ENCODE results near the gene GFOD1. TPM values are rescaled to one million over a fixed set of nuclear protein-coding genes. Genes with fewer than 3 reads are reported as not detected.
A peak's percentile ranks its signal among the peaks of the same experiment; 100 is the strongest.

Gene GFOD1
- total RNA-seq, 2 donors from 2014 or later = 3.3 to 5.2 TPM

- Mint-ChIP-seq H3K4me3 (no peak overlapping the region), H3K9me3 (no peaks in the 10 kb centered on the region), H3K27ac (no peak overlapping the region), H3K27me3 (ENCODE audit: low read depth) (no peaks in the 10 kb centered on the region), H3K4me1 (ENCODE audit: low read depth) (peaks cover under 1% of the 10 kb centered on the region), H3K36me3 (ENCODE audit: insufficient read depth in 2 of 2) (no peaks in the 10 kb centered on the region)
- no peak for ATAC-seq (replicated peaks in 1 of 2)
- DNase-seq = no peak
These were observed 119.2 kb downstream of the GFOD1 start for GRCh38 chr6:13368079-13368730.

- Mint-ChIP-seq H3K27me3 (ENCODE audit: low read depth) (no peaks in the 10 kb centered on the region), H3K4me1 (ENCODE audit: low read depth) (no peaks in the 10 kb centered on the region), H3K4me3 (no peak overlapping the region), H3K27ac (no peak overlapping the region), H3K36me3 (ENCODE audit: insufficient read depth in 2 of 2) (no peaks in the 10 kb centered on the region), H3K9me3 (no peaks in the 10 kb centered on the region)
- DNase-seq (no peak), ATAC-seq (replicated peaks in 1 of 2) (no peak)
These were observed 120.0 kb downstream of the GFOD1 start for GRCh38 chr6:13367396-13367795.

GRCh38 chr6:13365320-13365719 lies 122.1 kb downstream of the GFOD1 start:
- Mint-ChIP-seq H3K9me3 (no peaks in the 10 kb centered on the region), H3K36me3 (ENCODE audit: insufficient read depth in 2 of 2) (no peaks in the 10 kb centered on the region)
- no peak for ATAC-seq (replicated peaks in 1 of 2)

GRCh38 chr6:13364842-13365241 lies 122.6 kb downstream of the GFOD1 start:
- Mint-ChIP-seq H3K36me3 (ENCODE audit: insufficient read depth in 2 of 2) (no peaks in the 10 kb centered on the region), H3K27ac (no peak overlapping the region), H3K27me3 (ENCODE audit: low read depth) (no peaks in the 10 kb centered on the region), H3K4me3 (no peak overlapping the region), H3K9me3 (no peaks in the 10 kb centered on the region), H3K4me1 (ENCODE audit: low read depth) (no peaks in the 10 kb centered on the region)
- ATAC-seq (replicated peaks in 1 of 2) (no peak), DNase-seq (no peak)

More at GRCh38 chr6:13365320-13365719, 122.1 kb downstream of the GFOD1 start:
- DNase-seq = no peak
- Mint-ChIP-seq H3K4me3 (no peak overlapping the region), H3K4me1 (ENCODE audit: low read depth) (no peaks in the 10 kb centered on the region), H3K27me3 (ENCODE audit: low read depth) (no peaks in the 10 kb centered on the region), H3K27ac (no peak overlapping the region)

GRCh38 chr6:13362412-13362811 lies 125.0 kb downstream of the GFOD1 start:
- H3K4me1 Mint-ChIP-seq (ENCODE audit: low read depth) = peaks cover 16% of the 10 kb centered on the region
- no peak for DNase-seq
- H3K4me3 Mint-ChIP-seq = no peak overlapping the region
- no peaks in the 10 kb centered on the region for H3K27me3 Mint-ChIP-seq (ENCODE audit: low read depth)
- ATAC-seq (replicated peaks in 1 of 2) = no peak
- H3K9me3 Mint-ChIP-seq = no peaks in the 10 kb centered on the region
- H3K36me3 Mint-ChIP-seq (ENCODE audit: insufficient read depth in 2 of 2) = no peaks in the 10 kb centered on the region
- H3K27ac Mint-ChIP-seq = no peak overlapping the region

- Mint-ChIP-seq H3K36me3 (ENCODE audit: insufficient read depth in 2 of 2) (no peaks in the 10 kb centered on the region), H3K27me3 (ENCODE audit: low read depth) (no peaks in the 10 kb centered on the region), H3K4me1 (ENCODE audit: low read depth) (peaks cover 31% of the 10 kb centered on the region), H3K27ac (no peak overlapping the region), H3K9me3 (no peaks in the 10 kb centered on the region), H3K4me3 (no peak overlapping the region)
- ATAC-seq (replicated peaks in 1 of 2) = no peak
- no peak for DNase-seq
These were observed 126.5 kb downstream of the GFOD1 start for GRCh38 chr6:13360671-13361540.

GRCh38 chr6:13359287-13359686 lies 128.1 kb downstream of the GFOD1 start:
- H3K4me1 Mint-ChIP-seq (ENCODE audit: low read depth) = peaks cover 47% of the 10 kb centered on the region
- no peak overlapping the region for H3K4me3 Mint-ChIP-seq
- no peaks in the 10 kb centered on the region for H3K9me3 Mint-ChIP-seq
- ATAC-seq (replicated peaks in 1 of 2) = no peak
- no peak overlapping the region for H3K27ac Mint-ChIP-seq
- no peaks in the 10 kb centered on the region for H3K27me3 Mint-ChIP-seq (ENCODE audit: low read depth)
- no peaks in the 10 kb centered on the region for H3K36me3 Mint-ChIP-seq (ENCODE audit: insufficient read depth in 2 of 2)
- DNase-seq = no peak

GRCh38 chr6:13358511-13358910 lies 128.9 kb downstream of the GFOD1 start:
- Mint-ChIP-seq H3K4me1 (ENCODE audit: low read depth) (peaks cover 55% of the 10 kb centered on the region), H3K9me3 (no peaks in the 10 kb centered on the region), H3K27me3 (ENCODE audit: low read depth) (no peaks in the 10 kb centered on the region), H3K27ac (no peak overlapping the region), H3K4me3 (no peak overlapping the region), H3K36me3 (ENCODE audit: insufficient read depth in 2 of 2) (no peaks in the 10 kb centered on the region)
- no peak for DNase-seq
- ATAC-seq (replicated peaks in 1 of 2) = no peak

- Mint-ChIP-seq H3K27ac (no peak overlapping the region), H3K27me3 (ENCODE audit: low read depth) (no peaks in the 10 kb centered on the region), H3K9me3 (no peaks in the 10 kb centered on the region), H3K4me3 (peak overlapping the region; percentile 8 to 85), H3K36me3 (ENCODE audit: insufficient read depth in 2 of 2) (no peaks in the 10 kb centered on the region), H3K4me1 (ENCODE audit: low read depth) (peaks cover 60% of the 10 kb centered on the region)
- no peak for ATAC-seq (replicated peaks in 1 of 2)
- DNase-seq = no peak
These were observed 129.8 kb downstream of the GFOD1 start for GRCh38 chr6:13357551-13358075.

GRCh38 chr6:13355999-13356785 lies 131.2 kb downstream of the GFOD1 start:
- Mint-ChIP-seq H3K27ac (peak overlapping the region; percentile 95), H3K36me3 (ENCODE audit: insufficient read depth in 2 of 2) (no peaks in the 10 kb centered on the region), H3K9me3 (no peaks in the 10 kb centered on the region), H3K27me3 (ENCODE audit: low read depth) (no peaks in the 10 kb centered on the region), H3K4me3 (peak overlapping the region; percentile 85 to 88), H3K4me1 (ENCODE audit: low read depth) (peaks cover 60% of the 10 kb centered on the region)
- DNase-seq (peak; percentile 47 to 50), ATAC-seq (replicated peaks in 1 of 2) (peak; percentile 90 to 91)

- peak overlapping the region; percentile 85 to 88 for H3K4me3 Mint-ChIP-seq
- H3K4me1 Mint-ChIP-seq (ENCODE audit: low read depth) = peaks cover 60% of the 10 kb centered on the region
- no peaks in the 10 kb centered on the region for H3K36me3 Mint-ChIP-seq (ENCODE audit: insufficient read depth in 2 of 2)
- DNase-seq (peak; percentile 37 to 44), ATAC-seq (replicated peaks in 1 of 2) (peak; percentile 77 to 79)
- H3K27me3 Mint-ChIP-seq (ENCODE audit: low read depth) = no peaks in the 10 kb centered on the region
- H3K27ac Mint-ChIP-seq = peak overlapping the region; percentile 95
- no peaks in the 10 kb centered on the region for H3K9me3 Mint-ChIP-seq
These were observed 132.1 kb downstream of the GFOD1 start for GRCh38 chr6:13355043-13355945.

GRCh38 chr6:13354331-13355042 lies 132.9 kb downstream of the GFOD1 start:
- Mint-ChIP-seq H3K36me3 (ENCODE audit: insufficient read depth in 2 of 2) (no peaks in the 10 kb centered on the region), H3K27ac (peak overlapping the region; percentile 95), H3K9me3 (no peaks in the 10 kb centered on the region), H3K4me3 (peak overlapping the region; percentile 85 to 88), H3K4me1 (ENCODE audit: low read depth) (peaks cover 60% of the 10 kb centered on the region), H3K27me3 (ENCODE audit: low read depth) (no peaks in the 10 kb centered on the region)
- no peak for DNase-seq
- no peak for ATAC-seq (replicated peaks in 1 of 2)
